Fibroblast of peridontal ligament (primary cell): ENCODE measurements around the gene ZEB2.
A peak's percentile ranks its signal among the peaks of the same experiment; 100 is the strongest.

ENCODE experiments used
- DNase-seq: peaks from one replicate; pipeline ENCODE4 v3.0.0-alpha.2; 2010; ENCODE audit errors: extremely low read depth

Gene ZEB2

DNA sequence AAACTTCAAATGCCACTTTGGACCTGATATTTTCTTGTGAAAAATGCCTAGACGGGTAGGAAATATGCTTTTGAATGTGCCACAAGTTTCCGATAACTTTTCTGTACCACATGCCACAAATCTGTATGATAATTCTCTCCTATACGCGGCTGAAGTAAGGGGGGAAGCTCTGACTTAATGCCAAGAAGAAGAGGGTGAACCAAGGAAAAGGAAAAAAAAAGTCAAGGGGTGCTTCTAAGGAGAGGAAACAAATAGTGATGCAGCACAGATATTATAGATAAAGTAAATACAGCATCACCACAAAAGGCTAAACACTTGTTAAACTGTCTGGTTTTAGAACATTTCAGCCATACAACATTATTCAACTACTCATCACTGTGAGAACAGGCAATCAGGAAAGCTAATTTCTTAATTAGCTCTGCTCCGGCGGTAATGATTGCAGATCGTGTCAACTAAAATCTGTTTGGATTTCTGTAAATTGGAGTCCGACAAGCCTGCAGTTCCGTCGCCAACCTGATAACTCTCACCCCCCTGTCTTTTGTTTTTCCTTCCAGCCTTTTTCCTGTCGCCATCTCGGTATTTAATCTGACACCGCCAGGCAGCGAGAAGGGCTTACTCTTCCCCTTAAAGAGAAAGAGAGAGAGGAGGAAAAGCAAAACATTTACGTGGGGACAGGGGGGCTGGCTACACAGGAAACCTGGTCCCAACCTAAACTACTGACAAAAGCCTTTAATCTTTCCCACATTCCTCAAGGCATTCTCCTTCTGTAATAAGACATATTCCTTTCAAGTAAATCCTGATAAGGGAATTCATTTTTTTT lies 67.5 kb downstream of the ZEB2 start:
- peak; percentile 62 for DNase-seq

- DNase-seq: no peak
Measured at GRCh38 chr2:144451443-144451842, 68.5 kb downstream of the ZEB2 start.

- no peak for DNase-seq
Measured at GRCh38 chr2:144449028-144449406, 70.9 kb downstream of the ZEB2 start.

DNA sequence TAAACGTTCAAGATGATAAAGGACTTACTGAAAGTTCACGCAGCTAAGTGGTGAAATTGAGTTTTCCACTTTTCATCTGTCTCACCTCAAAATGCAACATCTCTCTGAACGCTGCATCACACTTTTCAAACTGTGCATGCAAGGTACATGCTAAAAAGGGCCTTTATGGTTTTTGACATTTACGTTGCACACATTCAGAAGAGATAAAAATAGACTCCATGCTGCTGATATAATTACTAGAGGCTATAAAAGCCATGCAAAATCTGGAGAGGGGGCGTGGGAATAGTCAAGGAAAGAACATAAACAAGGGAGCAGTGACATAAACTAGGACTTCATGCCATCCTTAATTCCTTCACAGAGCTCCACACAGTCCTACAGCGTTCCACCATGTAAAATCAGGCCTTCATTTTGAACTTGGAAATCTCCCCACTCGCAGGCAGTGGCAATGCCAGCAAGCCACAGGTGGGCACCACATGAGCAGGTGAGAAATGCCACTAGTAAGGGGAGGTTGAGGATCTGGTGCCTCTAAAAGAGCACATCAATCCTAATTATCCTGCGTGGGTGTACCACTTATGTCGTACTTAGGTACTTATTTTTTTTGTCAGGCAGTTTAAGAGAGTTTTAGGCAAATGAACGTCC lies 71.4 kb downstream of the ZEB2 start:
- DNase-seq: no peak

DNA sequence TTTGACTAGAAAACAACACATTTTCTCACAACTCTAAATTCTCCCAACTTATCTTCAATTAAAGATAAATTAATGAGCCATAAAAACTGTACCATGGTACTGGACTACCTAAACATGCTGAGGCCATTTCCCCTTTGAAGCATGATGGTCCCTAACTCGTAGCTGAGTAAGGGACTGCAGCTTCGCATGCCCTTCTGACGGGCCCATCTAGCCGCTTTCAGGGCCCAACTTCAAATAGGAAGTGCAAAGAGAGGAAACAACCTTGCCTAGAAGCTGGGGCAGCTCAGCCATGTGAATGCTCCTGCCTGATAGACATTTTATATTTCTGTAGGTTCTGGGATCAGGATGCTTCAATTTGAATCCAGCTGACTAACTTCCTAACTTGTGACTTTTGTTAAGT lies 72.4 kb downstream of the ZEB2 start:
- DNase-seq: no peak

DNA sequence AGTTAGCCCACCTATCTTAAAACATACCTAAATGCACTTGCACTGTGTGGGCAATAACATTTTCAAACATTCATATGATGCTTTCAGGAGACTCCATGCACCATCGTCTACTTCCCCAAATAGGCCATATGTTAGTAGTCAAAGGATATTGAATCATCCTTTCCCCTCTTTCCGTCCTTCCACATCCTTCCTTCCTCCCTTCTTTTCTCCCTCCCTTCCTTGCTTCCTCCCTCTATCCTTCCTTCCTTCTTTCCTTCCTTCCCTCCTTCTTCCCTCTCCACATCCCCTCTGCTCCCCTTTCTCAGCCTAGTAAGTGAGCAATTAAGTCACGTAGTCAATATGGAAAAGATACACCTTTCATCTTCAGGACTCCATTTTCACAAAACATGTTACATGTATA lies 73.8 kb downstream of the ZEB2 start:
- DNase-seq: no peak

DNA sequence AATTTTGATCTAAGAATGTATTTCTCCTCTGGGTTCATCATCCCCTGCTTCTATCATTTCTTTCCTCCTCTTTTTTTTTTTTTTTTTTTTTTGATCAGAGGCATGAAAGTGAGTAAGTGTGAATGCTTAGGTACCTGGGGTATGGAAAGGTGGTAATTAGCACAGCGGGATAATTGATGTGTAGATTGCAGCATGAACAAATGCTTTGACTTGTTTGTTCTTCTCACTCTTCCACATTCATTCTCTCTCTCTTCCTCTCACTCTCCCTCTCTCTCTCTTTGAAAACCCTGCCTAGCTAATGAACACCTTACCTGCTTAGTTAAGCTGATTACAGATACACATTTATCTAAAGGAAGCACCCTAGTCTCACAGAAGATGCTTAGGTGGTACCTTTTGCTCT lies 74.7 kb downstream of the ZEB2 start:
- no peak for DNase-seq

- no peak for DNase-seq
Measured at GRCh38 chr2:144443837-144444817, 75.8 kb downstream of the ZEB2 start.

GRCh38 chr2:144441711-144442141 lies 78.2 kb downstream of the ZEB2 start:
- no peak for DNase-seq

GRCh38 chr2:144439993-144440392 lies 79.9 kb downstream of the ZEB2 start:
- no peak for DNase-seq

- DNase-seq: no peak
Measured at GRCh38 chr2:144438801-144439631, 80.9 kb downstream of the ZEB2 start.

- no peak for DNase-seq
Measured at GRCh38 chr2:144437636-144438035, 82.3 kb downstream of the ZEB2 start.

DNA sequence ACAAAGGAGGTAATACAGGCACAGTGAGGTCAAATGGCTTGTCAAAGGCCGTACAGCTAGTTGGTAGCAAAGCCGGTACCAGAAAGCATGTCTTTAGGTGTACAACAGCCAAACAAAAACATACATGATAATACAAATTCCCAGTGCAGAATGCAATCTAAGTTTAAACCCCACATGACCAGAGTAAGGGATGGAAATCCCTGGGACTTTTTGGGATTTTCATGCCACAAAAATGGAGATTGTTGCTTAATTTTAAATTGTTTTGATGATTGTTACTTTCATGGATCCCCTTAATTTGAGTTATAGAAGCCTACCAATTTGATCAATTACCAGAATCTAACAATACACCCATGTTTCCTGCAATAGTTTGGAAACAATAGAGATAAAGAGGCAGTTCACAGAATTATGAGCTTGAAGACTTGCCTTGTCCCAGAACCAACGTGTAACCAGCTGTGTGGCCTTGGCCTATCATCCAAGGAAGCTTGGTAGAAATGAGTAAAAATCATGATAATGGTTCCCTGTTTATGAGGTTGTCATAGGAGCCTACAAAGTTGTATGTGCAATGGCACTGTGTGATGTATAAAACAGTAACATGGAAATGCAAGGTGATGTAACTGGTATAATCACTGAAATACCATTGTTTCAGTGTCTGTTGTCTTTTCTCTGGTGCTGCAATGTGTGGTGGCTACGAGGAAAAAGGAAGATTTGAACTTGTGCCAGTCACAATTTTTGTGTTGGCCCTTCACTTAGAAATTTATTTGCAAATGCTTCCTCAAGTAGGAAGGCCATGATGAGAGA lies 85.3 kb downstream of the ZEB2 start:
- DNase-seq: no peak

GRCh38 chr2:144432921-144433320 lies 87.0 kb downstream of the ZEB2 start:
- DNase-seq: peak; percentile 36

GRCh38 chr2:144431998-144432397 lies 87.9 kb downstream of the ZEB2 start:
- DNase-seq: no peak

DNA sequence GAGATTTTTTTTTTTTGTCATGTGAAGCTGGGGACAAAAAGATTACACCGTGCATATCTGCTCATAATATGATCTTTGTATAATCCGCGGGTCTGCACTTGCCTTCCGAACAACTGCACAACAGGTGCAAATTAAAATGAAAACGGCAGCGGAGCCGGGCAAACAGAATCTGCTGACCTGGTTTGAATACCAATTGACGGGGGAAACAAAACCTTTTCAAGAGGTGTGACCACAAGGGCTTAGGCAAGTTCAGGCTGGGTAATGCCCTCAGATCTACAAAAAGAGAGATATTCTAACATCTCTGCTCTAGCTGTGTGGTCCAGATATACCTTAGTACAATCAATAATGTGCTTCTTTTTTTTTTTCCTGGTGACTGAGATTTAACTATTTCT lies 88.5 kb downstream of the ZEB2 start:
- DNase-seq: no peak

- peak; percentile 62 for DNase-seq
Measured at GRCh38 chr2:144430722-144431391, 89.1 kb downstream of the ZEB2 start.

DNA sequence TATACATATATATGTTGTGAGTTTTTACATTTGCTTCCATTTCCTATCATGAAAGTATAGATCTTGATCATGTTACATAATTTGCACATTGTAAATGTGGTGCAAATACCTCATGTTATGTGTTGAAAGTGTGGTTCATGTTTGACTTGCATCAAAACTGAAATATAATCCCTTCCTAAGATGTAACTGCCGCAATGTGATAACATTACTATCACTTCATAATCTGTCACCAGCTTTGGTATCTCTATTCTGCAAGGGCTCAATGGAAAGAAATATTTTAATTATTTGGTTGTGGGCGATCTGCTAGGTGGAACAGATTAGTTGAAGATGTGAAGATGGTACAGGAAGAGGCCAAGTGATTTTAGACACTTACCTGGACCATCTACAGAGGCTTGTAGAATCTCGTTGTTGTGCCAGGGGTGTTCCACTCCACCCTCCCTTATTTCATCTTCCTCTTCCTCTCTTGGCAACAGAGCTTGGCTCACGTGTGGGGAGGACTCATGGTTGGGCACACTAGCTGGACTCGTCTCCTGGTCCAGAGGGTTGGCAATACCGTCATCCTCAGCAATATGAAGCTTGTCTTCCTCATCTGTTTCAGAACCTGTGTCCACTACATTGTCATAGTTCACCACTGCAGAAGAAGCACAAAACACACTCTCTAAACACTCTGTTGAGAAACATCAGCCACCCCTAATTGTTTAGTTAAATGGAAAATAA lies 90.4 kb downstream of the ZEB2 start:
- DNase-seq: no peak

- DNase-seq: peak; percentile 65
Measured at GRCh38 chr2:144426981-144427479, 92.9 kb downstream of the ZEB2 start.
